Chondrocyte (in vitro differentiated cells): ENCODE measurements around the gene MMP7. TPM values are rescaled to one million over a fixed set of nuclear protein-coding genes. Genes with fewer than 3 reads are reported as not detected.

Experiments used
- DNase-seq: peaks from one replicate; pipeline ENCODE4 v3.0.0; 2021; ENCODE audit warnings: mixed read lengths, low spot score
- H3K27ac Mint-ChIP-seq: one replicate; pipeline ENCODE4 v1.8.0; 2021; ENCODE audit warnings: mild to moderate bottlenecking, moderate library complexity, mixed read lengths; ENCODE audit not compliant: unreplicated experiment
- H3K27me3 Mint-ChIP-seq: 2 replicates; pipeline ENCODE4 v1.8.0; 2021; ENCODE audit warnings: low read depth, mixed read lengths
- H3K36me3 Mint-ChIP-seq: 2 replicates; pipeline ENCODE4 v1.8.0; 2021; ENCODE audit warnings: low read depth, mixed read lengths
- H3K4me1 Mint-ChIP-seq: 2 replicates; pipeline ENCODE4 v1.8.0; 2021; ENCODE audit warnings: low read depth, mild to moderate bottlenecking, mixed read lengths
- H3K4me3 Mint-ChIP-seq: one replicate; pipeline ENCODE4 v1.8.0; 2021; ENCODE audit warnings: mild to moderate bottlenecking, moderate library complexity, mixed read lengths; ENCODE audit not compliant: unreplicated experiment
- H3K9me3 Mint-ChIP-seq: 2 replicates; pipeline ENCODE4 v1.8.0; 2021; ENCODE audit warnings: low read depth, mixed read lengths
- CTCF ChIP-seq: fragments of 200-600 bp; sonication (generic); IDR thresholded peaks from 2 replicates; pipeline ENCODE4 v1.5.0; 2021; ENCODE audit warnings: antibody characterized with exemption, mild to moderate bottlenecking, moderate library complexity
- total RNA-seq: library from RNA; stranded (reverse); gene quantifications from 3 replicates; pipeline ENCODE4 v1.2.1, GENCODE V29; 2021

The MMP7 gene
- total RNA-seq, 1 donor from 2014 or later = 0.50 TPM

- Mint-ChIP-seq H3K36me3 (no peaks in the 10 kb centered on the region), H3K4me3 (no peak overlapping the region), H3K4me1 (peaks cover 13% of the 10 kb centered on the region), H3K27me3 (no peaks in the 10 kb centered on the region), H3K9me3 (no peaks in the 10 kb centered on the region), H3K27ac (no peak overlapping the region)
- no peak for DNase-seq
- no peak for TF ChIP-seq CTCF
Observed at GRCh38 chr11:102499151-102499550, 31.4 kb downstream of the MMP7 start.

GRCh38 chr11:102497061-102497460, 33.5 kb downstream of the MMP7 start:
- DNase-seq = no peak
- no peaks in the 10 kb centered on the region for H3K9me3 Mint-ChIP-seq
- no peak overlapping the region for H3K4me3 Mint-ChIP-seq
- TF ChIP-seq CTCF = no peak
- no peak overlapping the region for H3K27ac Mint-ChIP-seq
- H3K27me3 Mint-ChIP-seq = no peaks in the 10 kb centered on the region
- no peaks in the 10 kb centered on the region for H3K36me3 Mint-ChIP-seq
- peaks cover 13% of the 10 kb centered on the region for H3K4me1 Mint-ChIP-seq

GRCh38 chr11:102495161-102496042, 35.1 kb downstream of the MMP7 start:
- peak; percentile 92 for TF ChIP-seq CTCF
- H3K27ac Mint-ChIP-seq = no peak overlapping the region
- H3K4me1 Mint-ChIP-seq = peaks cover 13% of the 10 kb centered on the region
- H3K4me3 Mint-ChIP-seq = no peak overlapping the region
- DNase-seq = no peak
- no peaks in the 10 kb centered on the region for H3K9me3 Mint-ChIP-seq
- H3K36me3 Mint-ChIP-seq = no peaks in the 10 kb centered on the region
- no peaks in the 10 kb centered on the region for H3K27me3 Mint-ChIP-seq

GRCh38 chr11:102494216-102494615, 36.3 kb downstream of the MMP7 start:
- Mint-ChIP-seq H3K4me3 (no peak overlapping the region), H3K4me1 (peaks cover 10% of the 10 kb centered on the region), H3K9me3 (no peaks in the 10 kb centered on the region), H3K27me3 (no peaks in the 10 kb centered on the region), H3K36me3 (no peaks in the 10 kb centered on the region), H3K27ac (no peak overlapping the region)
- no peak for TF ChIP-seq CTCF
- DNase-seq = no peak

GRCh38 chr11:102493524-102493923, 37.0 kb downstream of the MMP7 start:
- Mint-ChIP-seq H3K36me3 (no peaks in the 10 kb centered on the region), H3K9me3 (no peaks in the 10 kb centered on the region), H3K4me3 (no peak overlapping the region), H3K27ac (no peak overlapping the region), H3K4me1 (peaks cover 17% of the 10 kb centered on the region), H3K27me3 (no peaks in the 10 kb centered on the region)
- TF ChIP-seq CTCF = no peak
- no peak for DNase-seq
